ENCODE data around the gene RLF. TPM values are rescaled to one million over a fixed set of nuclear protein-coding genes. Genes with fewer than 3 reads are reported as not detected.

RLF gene
- total and polyA plus RNA-seq, 10 of the 15 experiments (the other 5 are each of a cell fraction or from before 2014, with no cell fraction given), result 2.0 to 19.8 (median 8.7) TPM

- TF ChIP-seq REST (IDR thresholded peaks at IDR 0.05; ENCODE audit: low read depth, low read length), result no peak
- TF ChIP-seq JUNB (IDR thresholded peaks at IDR 0.05), result 0 out of 2 replicates have a peak, but pooled peaks have one; percentile 4
- peak; percentile 62; the same call in 1 of the 2 replicates for TF ChIP-seq DPF2 (IDR thresholded peaks at IDR 0.05)
- TF ChIP-seq HDGF (IDR thresholded peaks at IDR 0.05), result no peak
- TF ChIP-seq HDAC6 (IDR thresholded peaks at IDR 0.05; ENCODE audit: unreplicated experiment), result no peak
- TF ChIP-seq IRF4 (IDR thresholded peaks at IDR 0.05; ENCODE audit: low read depth, low read length), result peak; percentile 87
- TF ChIP-seq PAX5 (IDR thresholded peaks at IDR 0.05; ENCODE audit: borderline replicate concordance, low read depth, low read length), result peak; percentile 66
- no peak for TF ChIP-seq CTCF (IDR thresholded peaks at IDR 0.05 in 2 of 3, conservative IDR thresholded peaks at IDR 0.05 in 1 of 3; ENCODE audit: control insufficient read depth in 2 of 3, extremely low read depth in 1 of 3, insufficient read depth in 1 of 3, low read depth in 3 of 3, low read length in 3 of 3)
- TF ChIP-seq FOXK2 (IDR thresholded peaks at IDR 0.05), result no peak
- no peak for TF ChIP-seq PRDM15 (CRISPR knock-in tag; IDR thresholded peaks at IDR 0.05)
- no peak for TF ChIP-seq MXI1 (IDR thresholded peaks at IDR 0.05; ENCODE audit: low read depth, low read length)
- TF ChIP-seq MTA2 (IDR thresholded peaks at IDR 0.05; ENCODE audit: low read depth), result peak; percentile 50
- no peak for TF ChIP-seq ZZZ3 (IDR thresholded peaks at IDR 0.05; ENCODE audit: control insufficient read depth, insufficient read length, low read depth)
- peak; percentile 86 for TF ChIP-seq PKNOX1 (IDR thresholded peaks at IDR 0.05)
- no peak for TF ChIP-seq STAT3 (IDR thresholded peaks at IDR 0.05; ENCODE audit: low read depth, low read length)
- peak; percentile 35; the same call in 1 of the 2 replicates for TF ChIP-seq RELB (IDR thresholded peaks at IDR 0.05; ENCODE audit: low read depth)
- no peak for TF ChIP-seq SP1 (IDR thresholded peaks at IDR 0.05; ENCODE audit: low read depth, low read length)
- no peak for TF ChIP-seq NFYA (IDR thresholded peaks at IDR 0.05; ENCODE audit: borderline replicate concordance, low read depth, low read length)
- TF ChIP-seq CREM (IDR thresholded peaks at IDR 0.05; ENCODE audit: low read depth), result peak; percentile 37; the same call in 1 of the 2 replicates
Measured at GRCh38 chr1:40232444-40232843, 71.3 kb downstream of the RLF start (continued).

Data from GM12878 (cell line).